Thyroid gland (tissue), 4 donors: ENCODE measurements around the gene CWC27. TPM values are rescaled to one million over a fixed set of nuclear protein-coding genes. Genes with fewer than 3 reads are reported as not detected.

Source experiments
- DNase-seq, 2 donors: peaks; one replicate each; pipeline ENCODE4 v3.0.0-alpha.2; 2019
- H3K27ac ChIP-seq, 3 donors: fragments of 200-600 bp; sonication (generic); 1 replicate in 2 of 3; 2 replicates in 1 of 3; pipeline ENCODE4 v1.5.1; 2016 to 2019; ENCODE audit warnings: mild to moderate bottlenecking in 1 of 3, moderate library complexity in 1 of 3
- H3K27me3 ChIP-seq: fragments of 200-600 bp; sonication (generic); one replicate; pipeline ENCODE4 v1.5.1; 2019
- H3K36me3 ChIP-seq, 2 donors: fragments of 200-600 bp; sonication (generic); one replicate each; pipeline ENCODE4 v1.5.1; 2016 to 2019
- H3K4me1 ChIP-seq, 2 donors: fragments of 200-600 bp; sonication (generic); one replicate each; pipeline ENCODE4 v1.5.1; 2017 to 2019
- H3K4me3 ChIP-seq, 3 donors: fragments of 200-600 bp; sonication (generic); replicated peaks in 1 of 3; 1 replicate in 2 of 3; 2 replicates in 1 of 3; pipeline ENCODE4 v1.5.1; 2016; ENCODE audit warnings: mild to moderate bottlenecking in 1 of 3
- H3K9me3 ChIP-seq: fragments of 200-600 bp; sonication (generic); one replicate; pipeline ENCODE4 v1.5.1; 2017
- POLR2A ChIP-seq, 2 donors: fragments of 450-650 bp; IDR thresholded peaks; one replicate each; pipeline ENCODE4 v1.6.1; 2017; ENCODE audit warnings: antibody characterized with exemption in 2 of 2, mild to moderate bottlenecking in 2 of 2, moderate library complexity in 1 of 2
- WGBS, 2 donors: methylation state at CpG; one replicate each; pipeline ENCODE4 v1.1.5; 2017; 5-methylcytosine and 5-hydroxymethylcytosine counted together
- intact Hi-C: fragments of 100-400 bp; cut with DNase I; formaldehyde crosslinking; loops from one replicate; pipeline ENCODE4 v1.15.1; 2023
- total RNA-seq, 4 donors: library from RNA; depleted of rRNA; stranded (reverse); fragments of >200 nt; gene quantifications; one replicate each; pipeline ENCODE4 v1.2.3, GENCODE V29; 2016
- TF ChIP-seq, protein P1 (sequence below), 6 experiments: fragments of 200-600 bp in 3 of 6; fragments of 450-650 bp in 3 of 6; sonication (generic) in 3 of 6; IDR thresholded peaks; one replicate each; pipeline ENCODE4 v1.5.1; 2016 to 2019; ENCODE audit warnings: antibody characterized with exemption in 6 of 6, mild to moderate bottlenecking in 2 of 6, inconsistent platforms in 1 of 6, moderate library complexity in 1 of 6

Gene CWC27
- total RNA-seq, 4 donors from 2014 or later: 15.0 to 24.3 (median 16.7) TPM

DNA sequence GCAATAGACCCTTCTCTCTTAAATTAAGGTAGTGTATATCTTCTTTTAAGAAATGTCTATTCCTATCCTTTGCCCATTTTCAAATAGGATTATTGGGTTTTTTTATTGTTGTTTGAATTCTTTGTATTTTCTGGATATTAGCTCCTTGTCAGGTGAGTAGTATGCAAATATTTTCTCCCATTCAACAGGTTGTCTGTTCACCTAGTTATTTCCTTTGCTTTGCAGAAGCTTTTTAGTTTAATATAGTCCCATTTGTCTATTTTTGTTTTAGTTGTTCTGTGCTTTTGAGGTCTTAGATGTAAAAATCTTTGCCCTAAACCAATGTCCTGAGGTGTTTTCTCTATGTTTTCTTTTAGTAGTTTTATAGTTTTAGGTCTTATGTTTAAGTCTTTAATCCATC, 104.7 kb downstream of the CWC27 start:
- H3K27ac ChIP-seq: no peak overlapping the region
- no peak overlapping the region for H3K4me3 ChIP-seq
- intact Hi-C loops: no loop called here
- TF ChIP-seq, protein P1, sequence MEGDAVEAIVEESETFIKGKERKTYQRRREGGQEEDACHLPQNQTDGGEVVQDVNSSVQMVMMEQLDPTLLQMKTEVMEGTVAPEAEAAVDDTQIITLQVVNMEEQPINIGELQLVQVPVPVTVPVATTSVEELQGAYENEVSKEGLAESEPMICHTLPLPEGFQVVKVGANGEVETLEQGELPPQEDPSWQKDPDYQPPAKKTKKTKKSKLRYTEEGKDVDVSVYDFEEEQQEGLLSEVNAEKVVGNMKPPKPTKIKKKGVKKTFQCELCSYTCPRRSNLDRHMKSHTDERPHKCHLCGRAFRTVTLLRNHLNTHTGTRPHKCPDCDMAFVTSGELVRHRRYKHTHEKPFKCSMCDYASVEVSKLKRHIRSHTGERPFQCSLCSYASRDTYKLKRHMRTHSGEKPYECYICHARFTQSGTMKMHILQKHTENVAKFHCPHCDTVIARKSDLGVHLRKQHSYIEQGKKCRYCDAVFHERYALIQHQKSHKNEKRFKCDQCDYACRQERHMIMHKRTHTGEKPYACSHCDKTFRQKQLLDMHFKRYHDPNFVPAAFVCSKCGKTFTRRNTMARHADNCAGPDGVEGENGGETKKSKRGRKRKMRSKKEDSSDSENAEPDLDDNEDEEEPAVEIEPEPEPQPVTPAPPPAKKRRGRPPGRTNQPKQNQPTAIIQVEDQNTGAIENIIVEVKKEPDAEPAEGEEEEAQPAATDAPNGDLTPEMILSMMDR (IDR thresholded peaks at IDR 0.05): no peak
- TF ChIP-seq POLR2A (IDR thresholded peaks at IDR 0.05): no peak
- H3K9me3 ChIP-seq: no peaks in the 10 kb centered on the region
- H3K4me1 ChIP-seq: no peaks in the 10 kb centered on the region
- no peak for DNase-seq
- no peaks in the 10 kb centered on the region for H3K27me3 ChIP-seq
- no peaks in the 10 kb centered on the region for H3K36me3 ChIP-seq

DNA sequence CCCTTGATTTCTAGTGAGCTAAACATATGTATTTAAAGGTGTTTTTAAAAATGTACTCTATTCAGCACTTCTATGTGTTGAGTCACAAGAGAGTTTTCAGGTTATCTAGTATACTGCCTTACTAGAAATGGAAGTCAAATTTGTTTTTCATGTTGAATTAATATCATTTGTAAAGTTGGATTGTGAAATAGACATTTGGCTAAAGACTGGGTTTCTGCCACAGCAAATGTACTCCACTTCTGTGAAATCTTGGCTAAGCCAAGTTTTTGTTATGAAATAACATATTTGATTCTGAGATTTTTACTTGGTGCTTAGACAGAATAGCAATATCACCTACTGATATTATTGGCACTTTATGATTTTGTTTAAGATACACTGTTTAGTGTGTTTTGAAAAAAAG, 106.0 kb downstream of the CWC27 start:
- H3K9me3 ChIP-seq: no peaks in the 10 kb centered on the region
- H3K4me3 ChIP-seq: no peak overlapping the region
- no peak overlapping the region for H3K27ac ChIP-seq
- no peaks in the 10 kb centered on the region for H3K4me1 ChIP-seq
- no peaks in the 10 kb centered on the region for H3K36me3 ChIP-seq
- intact Hi-C loops: no loop called here
- H3K27me3 ChIP-seq: no peaks in the 10 kb centered on the region
- no peak for DNase-seq
- no peak for TF ChIP-seq POLR2A (IDR thresholded peaks at IDR 0.05)
- TF ChIP-seq, protein P1 (IDR thresholded peaks at IDR 0.05): no peak

DNA sequence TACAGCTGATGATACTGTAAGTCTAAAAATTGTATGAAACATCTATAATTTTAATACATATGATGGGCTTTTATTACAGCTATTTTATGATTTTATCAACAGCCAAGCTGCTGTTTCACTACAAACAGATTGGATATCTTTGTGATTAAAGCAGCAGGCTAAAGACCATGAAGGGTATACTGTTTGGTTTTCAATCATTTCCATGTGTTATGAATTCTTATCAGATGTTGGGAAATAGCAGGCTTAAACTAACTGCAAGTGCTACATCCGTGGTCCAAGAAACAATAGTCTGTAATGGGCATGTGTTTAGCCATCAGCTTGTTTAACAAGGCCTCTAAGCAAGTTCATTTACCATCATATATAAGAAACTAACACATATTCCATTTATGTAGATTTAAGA, 107.5 kb downstream of the CWC27 start:
- H3K4me3 ChIP-seq: no peak overlapping the region
- no peaks in the 10 kb centered on the region for H3K4me1 ChIP-seq
- intact Hi-C loops: no loop called here
- H3K9me3 ChIP-seq: no peaks in the 10 kb centered on the region
- H3K27me3 ChIP-seq: no peaks in the 10 kb centered on the region
- no peak for DNase-seq
- no peak overlapping the region for H3K27ac ChIP-seq
- 69 to 70% methylated on average over 1 of the region's 1 CpG for WGBS, 2 donors
- TF ChIP-seq, protein P1 (IDR thresholded peaks at IDR 0.05): no peak
- no peak for TF ChIP-seq POLR2A (IDR thresholded peaks at IDR 0.05)
- no peaks in the 10 kb centered on the region for H3K36me3 ChIP-seq

DNA sequence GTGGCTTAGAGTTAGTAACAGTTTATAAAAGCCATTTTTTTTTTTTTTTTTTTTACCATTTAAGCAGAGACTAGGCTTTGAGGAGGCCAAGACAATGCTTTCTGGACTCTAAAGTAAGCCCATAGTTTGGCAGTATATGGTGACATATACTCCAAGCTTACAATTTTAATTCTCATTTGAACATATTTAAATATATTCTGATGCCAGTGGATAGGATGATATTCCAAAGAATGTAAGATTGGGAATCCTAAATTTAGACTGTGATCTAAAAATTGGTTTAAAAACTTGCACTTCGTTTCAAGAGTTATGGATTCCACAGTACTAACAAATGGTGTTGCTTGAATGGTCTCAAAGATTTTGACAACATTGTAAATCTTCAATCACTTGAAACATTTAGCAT, 112.1 kb downstream of the CWC27 start:
- no peaks in the 10 kb centered on the region for H3K27me3 ChIP-seq
- DNase-seq: no peak
- H3K4me3 ChIP-seq: no peak overlapping the region
- WGBS, 2 donors: 95 to 98% methylated on average over 1 of the region's 1 CpG
- H3K4me1 ChIP-seq: no peaks in the 10 kb centered on the region
- no peaks in the 10 kb centered on the region for H3K9me3 ChIP-seq
- no peak overlapping the region for H3K27ac ChIP-seq
- TF ChIP-seq POLR2A (IDR thresholded peaks at IDR 0.05): no peak
- TF ChIP-seq, protein P1 (IDR thresholded peaks at IDR 0.05): no peak
- no peaks in the 10 kb centered on the region for H3K36me3 ChIP-seq
- intact Hi-C loops: no loop called here

DNA sequence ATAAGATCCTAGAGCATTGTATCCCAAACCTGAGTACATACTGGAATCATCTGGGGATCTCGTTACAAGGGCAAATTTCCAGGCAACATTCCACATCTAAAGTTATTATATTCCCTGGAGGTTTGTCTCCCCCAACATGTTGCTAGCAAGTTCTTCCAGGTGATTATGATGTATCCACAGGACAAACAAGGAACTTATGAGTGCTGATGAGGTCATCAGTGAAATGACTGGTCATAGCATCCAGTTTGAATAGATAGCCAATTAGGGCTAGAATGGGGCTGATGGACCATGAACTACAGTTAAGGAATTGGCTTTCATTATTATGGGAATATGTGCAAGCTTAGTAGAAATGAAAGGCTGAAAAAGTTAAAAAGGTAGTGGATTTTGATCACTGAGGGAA, 115.2 kb downstream of the CWC27 start:
- Histone ChIP-seq H3K4me1 (no peaks in the 10 kb centered on the region), H3K27me3 (no peaks in the 10 kb centered on the region), H3K36me3 (no peaks in the 10 kb centered on the region), H3K27ac (no peak overlapping the region), H3K9me3 (no peaks in the 10 kb centered on the region), H3K4me3 (no peak overlapping the region)
- TF ChIP-seq, protein P1 (IDR thresholded peaks at IDR 0.05): no peak
- TF ChIP-seq POLR2A (IDR thresholded peaks at IDR 0.05): no peak
- 97 to 100% methylated on average over 1 of the region's 1 CpG for WGBS, 2 donors
- no peak for DNase-seq
- intact Hi-C loops: no loop called here
